Body of pancreas (tissue), 4 donors: ENCODE data around the gene STOML1. TPM values are rescaled to one million over a fixed set of nuclear protein-coding genes. Genes with fewer than 3 reads are reported as not detected.

Experiments
- ATAC-seq: fragments of 150-250 bp; one replicate; pipeline ENCODE4 v1.9.1; 2016
- DNase-seq, 4 donors: peaks; one replicate each; pipeline ENCODE4 v3.0.0-alpha.2; 2019
- H3K27ac ChIP-seq, 4 donors: fragments of 200-600 bp; sonication (generic); 1 replicate in 3 of 4; 2 replicates in 1 of 4; pipeline versions ENCODE4 v1.5.1 to v1.6.1; 2016 to 2019; ENCODE audit warnings: mild to moderate bottlenecking in 1 of 4, mixed read lengths in 1 of 4, moderate library complexity in 1 of 4
- H3K27me3 ChIP-seq, 2 donors: fragments of 200-600 bp; sonication (generic); one replicate each; pipeline ENCODE4 v1.6.0; 2016; ENCODE audit warnings: mild to moderate bottlenecking in 1 of 2
- H3K36me3 ChIP-seq, 2 donors: fragments of 200-600 bp; sonication (generic); replicated peaks in 1 of 2; 2 replicates each; pipeline ENCODE4 v1.5.1; 2016; ENCODE audit warnings: low read depth in 2 of 2; ENCODE audit not compliant: insufficient read depth in 1 of 2
- H3K4me1 ChIP-seq: fragments of 200-600 bp; sonication (generic); one replicate; pipeline ENCODE4 v1.6.0; 2016
- H3K4me3 ChIP-seq, 2 donors: fragments of 200-600 bp; sonication (generic); 1 replicate in 1 of 2; 2 replicates in 1 of 2; pipeline ENCODE4 v1.5.1; 2016 to 2019
- H3K9me3 ChIP-seq, 3 donors: fragments of 200-600 bp; sonication (generic); 1 replicate in 2 of 3; 2 replicates in 1 of 3; pipeline ENCODE4 v1.5.1; 2016
- CTCF ChIP-seq, 7 experiments: fragments of 450-650 bp in 4 of 7; fragments of 200-600 bp in 3 of 7; sonication (generic) in 3 of 7; IDR thresholded peaks; one replicate each; pipeline ENCODE4 v1.5.1; 2016 to 2019; ENCODE audit warnings: antibody characterized with exemption in 7 of 7
- POLR2A ChIP-seq, 3 donors: fragments of 450-650 bp; IDR thresholded peaks; one replicate each; pipeline ENCODE4 v1.6.1; 2016; ENCODE audit warnings: antibody characterized with exemption in 3 of 3, mild to moderate bottlenecking in 2 of 3
- WGBS, 2 donors: methylation state at CpG; one replicate each; pipeline ENCODE4 v1.1.5; 2017; 5-methylcytosine and 5-hydroxymethylcytosine counted together
- intact Hi-C: fragments of 100-400 bp; cut with DNase I; formaldehyde crosslinking; loops from one replicate; pipeline ENCODE4 v1.15.1; 2023
- total RNA-seq, 2 donors: library from RNA; depleted of rRNA; stranded (reverse); fragments of >200 nt; gene quantifications; one replicate each; pipeline ENCODE4 v1.1.0, GENCODE V29; 2016

STOML1 gene
- total RNA-seq, 2 donors from 2014 or later = 6.0 to 10.2 TPM

GRCh38 chr15:73983211-73983727 lies 8.8 kb downstream of the STOML1 start:
- WGBS, 2 donors = 54 to 67% methylated on average over 9 to 10 of the region's 10 CpGs
- Histone ChIP-seq H3K9me3 (no peaks in the 10 kb centered on the region), H3K4me3 (no peak overlapping the region), H3K4me1 (peaks cover 30% of the 10 kb centered on the region), H3K27me3 (no peaks in the 10 kb centered on the region), H3K36me3 (no peaks in the 10 kb centered on the region), H3K27ac (peak overlapping the region in 3 of 4 donors; percentile 16 to 73 (median 42))
- TF ChIP-seq POLR2A (IDR thresholded peaks at IDR 0.05) = no peak
- TF ChIP-seq CTCF (IDR thresholded peaks at IDR 0.05) = no peak
- peak in 1 of 4 donors; percentile 56 for DNase-seq
- intact Hi-C loops = no loop called here
- ATAC-seq = no peak

- Histone ChIP-seq H3K4me3 (no peak overlapping the region), H3K27ac (peak overlapping the region in 3 of 4 donors; percentile 4 to 73 (median 42)), H3K27me3 (no peaks in the 10 kb centered on the region), H3K36me3 (no peaks in the 10 kb centered on the region), H3K4me1 (peaks cover 23% of the 10 kb centered on the region), H3K9me3 (no peaks in the 10 kb centered on the region)
- ATAC-seq = peak; percentile 60
- WGBS, 2 donors = 49 to 68% methylated on average over 8 of the region's 8 CpGs
- no peak for TF ChIP-seq CTCF (IDR thresholded peaks at IDR 0.05)
- TF ChIP-seq POLR2A (IDR thresholded peaks at IDR 0.05) = no peak
- intact Hi-C loops = no loop called here
- DNase-seq = peak in 3 of 4 donors; percentile 56 to 71 (median 60)
These were observed 9.7 kb downstream of the STOML1 start for GRCh38 chr15:73982222-73982962.

GRCh38 chr15:73981761-73982221 lies 10.3 kb downstream of the STOML1 start:
- 22 to 38% methylated on average over 5 of the region's 5 CpGs for WGBS, 2 donors
- Histone ChIP-seq H3K36me3 (no peaks in the 10 kb centered on the region), H3K9me3 (no peaks in the 10 kb centered on the region), H3K4me3 (no peak overlapping the region), H3K4me1 (peaks cover 17% of the 10 kb centered on the region), H3K27ac (peak overlapping the region in 3 of 4 donors; percentile 4 to 73 (median 23)), H3K27me3 (no peaks in the 10 kb centered on the region)
- no peak for TF ChIP-seq POLR2A (IDR thresholded peaks at IDR 0.05)
- no peak for TF ChIP-seq CTCF (IDR thresholded peaks at IDR 0.05)
- no peak for DNase-seq
- ATAC-seq = no peak
- intact Hi-C loops = no loop called here

GRCh38 chr15:73979636-73980035 lies 12.5 kb downstream of the STOML1 start:
- ATAC-seq = no peak
- Histone ChIP-seq H3K27ac (peak overlapping the region in 1 of 4 donors; percentile 48), H3K4me1 (peaks cover 8% of the 10 kb centered on the region), H3K36me3 (no peaks in the 10 kb centered on the region), H3K27me3 (peaks cover 0 to 7% of the 10 kb centered on the region in 2 donors), H3K4me3 (no peak overlapping the region), H3K9me3 (no peaks in the 10 kb centered on the region)
- intact Hi-C loops = no loop called here
- DNase-seq = no peak
- 69 to 79% methylated on average over 1 of the region's 1 CpG for WGBS, 2 donors
- TF ChIP-seq POLR2A (IDR thresholded peaks at IDR 0.05) (no peak), CTCF (IDR thresholded peaks at IDR 0.05) (no peak)
